HepG2 (cell line): ENCODE data around the gene FXYD5. TPM values are rescaled to one million over a fixed set of nuclear protein-coding genes. Genes with fewer than 3 reads are reported as not detected.

ENCODE experiments used
- ATAC-seq: fragments of 200-7000 bp; cut with Tn5 transposase; 3 replicates; pipeline ENCODE4 v1.9.1; 2020; ENCODE audit warnings: mild to moderate bottlenecking, moderate library complexity
- BruUV-seq: library from RNA; stranded (reverse); fragments of 400-500 nt; replicated peaks from 2 replicates; lab custom pipeline; 2021; lab: Mats Ljungman, UMichigan
- CTCF ChIA-PET: fragments of 300-600 bp; formaldehyde crosslinking; extraction: SDS; loops from one replicate; lab custom pipeline; 2021; ENCODE audit warnings: low total read pairs, inconsistent platforms, low intra/inter-chr PET ratio; lab: Yijun Ruan, JAX
- POLR2A ChIA-PET: fragments of 350-600 bp; sonication (Branson Sonifier 250); formaldehyde crosslinking; loops from one replicate; lab custom pipeline; 2020; ENCODE audit warnings: antibody characterized with exemption, inconsistent platforms; lab: Yijun Ruan, JAX
- DNase-seq: peaks from one replicate; pipeline ENCODE4 v3.0.0-alpha.2; 2015; ENCODE audit warnings: low spot score
- FAIRE-seq: peaks from 3 replicates; lab custom pipeline; 2011; peaks lifted over from hg19 to GRCh38; lab: Jason Lieb, UNC
- H2AFZ ChIP-seq: one replicate; pipeline ENCODE4 v1.6.1; 2011; ENCODE audit warnings: low read length, inconsistent platforms
- H3K27ac ChIP-seq: fragments of 300-600 bp; 3 replicates; pipeline ENCODE4 v1.8.0; 2011; ENCODE audit warnings: mixed run types, mild to moderate bottlenecking, mixed read lengths, low read length, inconsistent platforms; ENCODE audit not compliant: insufficient read depth; ENCODE audit errors: extremely low read length
- H3K27me3 ChIP-seq, 2 experiments: fragments of 200-600 bp in 1 of 2; 2 replicates in 1 of 2; 3 replicates in 1 of 2; pipeline versions ENCODE4 v1.6.0 to v1.8.0; 2011; ENCODE audit warnings: low read length in 2 of 2, mild to moderate bottlenecking in 2 of 2, moderate library complexity in 2 of 2, inconsistent platforms in 1 of 2; ENCODE audit not compliant: insufficient read depth in 2 of 2, control insufficient read depth in 1 of 2
- H3K36me3 ChIP-seq, 2 experiments: fragments of 200-600 bp in 1 of 2; replicated peaks in 1 of 2; 2 replicates in 1 of 2; 3 replicates in 1 of 2; pipeline versions ENCODE4 v1.5.1 to v1.8.0; 2011; ENCODE audit warnings: low read length in 2 of 2, inconsistent platforms in 1 of 2; ENCODE audit not compliant: insufficient read depth in 2 of 2, control insufficient read depth in 1 of 2
- H3K4me1 ChIP-seq: 2 replicates; pipeline ENCODE4 v1.5.1; 2012; ENCODE audit warnings: low read length, inconsistent platforms; ENCODE audit not compliant: insufficient read depth
- H3K4me2 ChIP-seq: 2 replicates; pipeline ENCODE4 v1.6.0; 2011; ENCODE audit warnings: low read depth, low read length, inconsistent platforms
- H3K4me3 ChIP-seq, 3 experiments: fragments of 200-600 bp in 1 of 3; sonication (generic), shearing (Covaris generic) in 1 of 3; replicated peaks in 1 of 3; 2 replicates each; pipeline ENCODE4 v1.5.1; 2011 to 2016; ENCODE audit warnings: low read length in 3 of 3, inconsistent platforms in 2 of 3, low read depth in 2 of 3, mild to moderate bottlenecking in 2 of 3, control low read depth in 1 of 3, mixed read lengths in 1 of 3; ENCODE audit not compliant: insufficient read depth in 1 of 3
- H3K79me2 ChIP-seq: one replicate; pipeline ENCODE4 v1.6.1; 2011; ENCODE audit warnings: low read length, inconsistent platforms; ENCODE audit not compliant: insufficient read depth
- H3K9ac ChIP-seq: 2 replicates; pipeline ENCODE4 v1.6.0; 2011; ENCODE audit warnings: mild to moderate bottlenecking, low read depth, low read length, inconsistent platforms; ENCODE audit not compliant: insufficient read depth
- H3K9me3 ChIP-seq: 2 replicates; pipeline ENCODE4 v1.5.1; 2012; ENCODE audit warnings: mild to moderate bottlenecking, low read length
- H4K20me1 ChIP-seq: 2 replicates; pipeline ENCODE4 v1.6.0; 2011; ENCODE audit warnings: inconsistent platforms, mild to moderate bottlenecking, low read length, moderate library complexity; ENCODE audit not compliant: insufficient read depth
- ADNP ChIP-seq: sonication (generic); formaldehyde crosslinking; IDR thresholded peaks from 2 replicates; pipeline ENCODE4 v1.4.0; 2020; ENCODE audit warnings: missing genetic modification reagents
- BCL3 ChIP-seq: sonication (generic); formaldehyde crosslinking; IDR thresholded peaks from 2 replicates; pipeline ENCODE4 v1.5.1; 2020; ENCODE audit warnings: mild to moderate bottlenecking, missing genetic modification reagents, moderate library complexity
- CENPBD1 ChIP-seq: sonication (generic); formaldehyde crosslinking; IDR thresholded peaks from 2 replicates; pipeline ENCODE4 v1.8.0; 2022; ENCODE audit warnings: missing genetic modification reagents, low read depth, mild to moderate bottlenecking, borderline replicate concordance
- HIVEP1 ChIP-seq: sonication (generic); formaldehyde crosslinking; IDR thresholded peaks from 2 replicates; pipeline ENCODE4 v1.4.0; 2020; ENCODE audit warnings: mild to moderate bottlenecking, missing genetic modification reagents
- KDM4B ChIP-seq: sonication (generic); formaldehyde crosslinking; IDR thresholded peaks from 2 replicates; pipeline ENCODE4 v1.4.0; 2020; ENCODE audit warnings: missing genetic modification reagents
- KLF15 ChIP-seq: sonication (generic); formaldehyde crosslinking; IDR thresholded peaks from 2 replicates; pipeline ENCODE4 v1.8.1; 2023; ENCODE audit warnings: borderline replicate concordance, mild to moderate bottlenecking, inconsistent platforms, missing genetic modification reagents, mixed read lengths
- MAFG ChIP-seq: sonication (generic); formaldehyde crosslinking; IDR thresholded peaks from 2 replicates; pipeline ENCODE4 v1.5.1; 2020; ENCODE audit warnings: mild to moderate bottlenecking, missing genetic modification reagents
- NFIC ChIP-seq: IDR thresholded peaks from 2 replicates; pipeline ENCODE4 v1.6.1; 2012; ENCODE audit warnings: mild to moderate bottlenecking, low read length, inconsistent platforms
- NFYC ChIP-seq: IDR thresholded peaks from 2 replicates; pipeline ENCODE4 v1.6.1; 2016; ENCODE audit warnings: missing genetic modification reagents, missing compliant biosample characterization
- POGZ ChIP-seq: sonication (generic); formaldehyde crosslinking; IDR thresholded peaks from 2 replicates; pipeline ENCODE4 v1.4.0; 2020; ENCODE audit warnings: mild to moderate bottlenecking, missing genetic modification reagents
- SMAD1 ChIP-seq: sonication (generic); formaldehyde crosslinking; IDR thresholded peaks from 2 replicates; pipeline ENCODE4 v1.4.0; 2020; ENCODE audit warnings: missing genetic modification reagents, low read depth, mild to moderate bottlenecking, borderline replicate concordance
- STAG1 ChIP-seq: sonication (generic); formaldehyde crosslinking; IDR thresholded peaks from 2 replicates; pipeline ENCODE4 v1.4.0; 2020; ENCODE audit warnings: missing genetic modification reagents
- U2AF1 ChIP-seq: fragments of 200-400 bp; formaldehyde crosslinking; optimal IDR thresholded peaks from 2 replicates; pipeline ENCODE3; 2017; ENCODE audit warnings: mild to moderate bottlenecking, low read depth, low read length
- YEATS2 ChIP-seq: sonication (generic); formaldehyde crosslinking; IDR thresholded peaks from 2 replicates; pipeline ENCODE4 v1.4.0; 2020; ENCODE audit warnings: missing genetic modification reagents, borderline replicate concordance
- ZBTB25 ChIP-seq: IDR thresholded peaks from 2 replicates; pipeline ENCODE4 v1.6.1; 2018; ENCODE audit warnings: missing genetic modification reagents
- ZMYM3 ChIP-seq: sonication (generic); formaldehyde crosslinking; IDR thresholded peaks from 2 replicates; pipeline ENCODE4 v1.5.1; 2020; ENCODE audit warnings: mild to moderate bottlenecking, missing genetic modification reagents
- ZNF136 ChIP-seq: sonication (generic); formaldehyde crosslinking; IDR thresholded peaks from 2 replicates; pipeline ENCODE4 v1.8.1; 2022; ENCODE audit warnings: low read depth, mild to moderate bottlenecking, moderate library complexity, missing genetic modification reagents
- ZNF530 ChIP-seq: sonication (generic); formaldehyde crosslinking; IDR thresholded peaks from 2 replicates; pipeline ENCODE4 v1.5.0; 2020; ENCODE audit warnings: low read depth, mild to moderate bottlenecking, missing genetic modification reagents
- ZNF547 ChIP-seq: sonication (generic); formaldehyde crosslinking; IDR thresholded peaks from 2 replicates; pipeline ENCODE4 v1.5.1; 2020; ENCODE audit warnings: mild to moderate bottlenecking, missing genetic modification reagents
- ZNF556 ChIP-seq: sonication (generic); formaldehyde crosslinking; IDR thresholded peaks from 2 replicates; pipeline ENCODE4 v1.4.0; 2020; ENCODE audit warnings: mild to moderate bottlenecking, missing genetic modification reagents, borderline replicate concordance
- ZNF564 ChIP-seq: sonication (generic); formaldehyde crosslinking; IDR thresholded peaks from 2 replicates; pipeline ENCODE4 v1.8.1; 2023; ENCODE audit warnings: mild to moderate bottlenecking, missing genetic modification reagents
- ZNF605 ChIP-seq: sonication (generic); formaldehyde crosslinking; IDR thresholded peaks from 2 replicates; pipeline ENCODE4 v1.8.0; 2022; ENCODE audit warnings: mild to moderate bottlenecking, missing genetic modification reagents
- ZNF629 ChIP-seq: sonication (generic); formaldehyde crosslinking; conservative IDR thresholded peaks from 2 replicates; pipeline ENCODE4 v1.5.0; 2020; ENCODE audit warnings: missing genetic modification reagents
- ZNF746 ChIP-seq: sonication (generic); formaldehyde crosslinking; IDR thresholded peaks from 2 replicates; pipeline ENCODE4 v1.8.0; 2022; ENCODE audit warnings: mild to moderate bottlenecking, missing genetic modification reagents
- ZSCAN12 ChIP-seq: sonication (generic); formaldehyde crosslinking; IDR thresholded peaks from 2 replicates; pipeline ENCODE4 v1.9.0; 2021; ENCODE audit warnings: mild to moderate bottlenecking, missing genetic modification reagents
- ZSCAN29 ChIP-seq: sonication (generic); formaldehyde crosslinking; conservative IDR thresholded peaks from 2 replicates; pipeline ENCODE4 v1.4.0; 2020; ENCODE audit warnings: mild to moderate bottlenecking, missing genetic modification reagents
- WGBS: methylation state at CpG from one replicate; pipeline ENCODE4 v1.1.6; 2017; ENCODE audit warnings: low lambda C conversion rate; 5-methylcytosine and 5-hydroxymethylcytosine counted together
- in situ Hi-C: cut with HindIII; loops from 2 replicates; pipeline ENCODE4 v1.10.0; 2017; ENCODE audit warnings: low pct_unique_long_range_greater_than_20kb; ENCODE audit not compliant: extremely low pct_ligation_motif_present
- intact Hi-C: fragments of 100-400 bp; cut with micrococcal nuclease; formaldehyde crosslinking; loops from one replicate; pipeline ENCODE4 v1.10.0; 2022; ENCODE audit not compliant: unreplicated experiment
- polyA plus RNA-seq, 8 experiments: library from polyadenylated mRNA; depleted of rRNA in 3 of 8; stranded (reverse) in 7 of 8; unstranded in 1 of 8; fragments of >200 nt; fragmentation: Illumina TruSeq in 4 of 8; extraction: Trizol in 4 of 8; gene quantifications; 2 replicates each; pipeline versions ENCODE4 v1.2.1 to v1.2.3, GENCODE V29; 2011 to 2016; ENCODE audit warnings: low read depth in 4 of 8, missing spikeins in 1 of 8, mixed read lengths in 1 of 8; ENCODE audit not compliant: insufficient read depth in 1 of 8
- total RNA-seq, 5 experiments: library from RNA; depleted of rRNA; stranded (reverse); fragments of >200 nt; fragmentation: Illumina TruSeq; extraction: Trizol; gene quantifications; 2 replicates each; pipeline ENCODE4 v1.2.3, GENCODE V29; 2016; ENCODE audit warnings: low read depth in 1 of 5

FXYD5 gene
- total and polyA plus RNA-seq, 2 of the 13 experiments (the other 11 are each of a cell fraction or from before 2014, with no cell fraction given), result 0.65 TPM; not detected in 1

- no peaks in the 10 kb centered on the region for H4K20me1 ChIP-seq
- WGBS, result 75% methylated on average over 10 of the region's 11 CpGs
- H3K27me3 ChIP-seq, result no peaks in the 10 kb centered on the region
- H3K79me2 ChIP-seq, result no peaks in the 10 kb centered on the region
- H3K36me3 ChIP-seq, result no peaks in the 10 kb centered on the region
- H3K4me1 ChIP-seq, result peaks cover 86% of the 10 kb centered on the region
- peak overlapping the region; percentile 59 for H3K27ac ChIP-seq
- intact Hi-C loops, result no loop called here
- peak overlapping the region; percentile 50; the same call in 1 of the 2 replicates for H3K4me2 ChIP-seq
- in situ Hi-C loops, result loop anchor here (5.0 kb wide), 1 partner anchor 69 kb away; no protein-coding TSS in a partner anchor
- FAIRE-seq (no peak), DNase-seq (no peak), ATAC-seq (no peak)
- BruUV-seq, result no TSS peak
- H3K4me3 ChIP-seq, result peak overlapping the region in 1 of 3 experiments; percentile 24; a peak in 1 of 6 replicates
- no peak overlapping the region for H2AFZ ChIP-seq
- ChIA-PET CTCF (interaction anchor here (1.6 kb wide), 1 partner anchor 22 kb away, joined by 11 read pairs; the partner anchor contains the start of gene FXYD3), POLR2A (interaction anchor here (1.5 kb wide), 1 partner anchor 70 kb away, joined by 3 read pairs; no protein-coding TSS in a partner anchor)
- no peak overlapping the region for H3K9ac ChIP-seq
- H3K9me3 ChIP-seq, result no peaks in the 10 kb centered on the region
- TF ChIP-seq ZBTB25 (CRISPR knock-in tag), result no peak
- TF ChIP-seq BCL3, result no peak
- TF ChIP-seq ADNP (CRISPR knock-in tag), result 0 out of 2 replicates have a peak, but pooled peaks have one; percentile 50
- TF ChIP-seq POGZ (CRISPR knock-in tag), result no peak
- no peak for TF ChIP-seq U2AF1
- no peak for TF ChIP-seq HIVEP1 (CRISPR knock-in tag)
- no peak for TF ChIP-seq NFIC
- no peak for TF ChIP-seq ZNF564 (CRISPR knock-in tag)
- TF ChIP-seq ZNF547 (CRISPR knock-in tag), result no peak
- no peak for TF ChIP-seq KLF15
- TF ChIP-seq CENPBD1, result no peak
- 0 out of 2 replicates have a peak, but pooled peaks have one; percentile 9 for TF ChIP-seq SMAD1
- TF ChIP-seq ZNF746, result no peak
- TF ChIP-seq ZNF136, result no peak
- TF ChIP-seq YEATS2 (CRISPR knock-in tag), result no peak
- no peak for TF ChIP-seq NFYC (CRISPR knock-in tag)
- no peak for TF ChIP-seq ZSCAN12 (CRISPR knock-in tag)
- TF ChIP-seq ZMYM3 (CRISPR knock-in tag), result peak; percentile 80; the same call in 1 of the 2 replicates
- TF ChIP-seq ZNF605 (CRISPR knock-in tag), result peak; percentile 28; the same call in 1 of the 2 replicates
- no peak for TF ChIP-seq STAG1 (CRISPR knock-in tag)
- TF ChIP-seq KDM4B (CRISPR knock-in tag), result no peak
- TF ChIP-seq ZSCAN29 (CRISPR knock-in tag), result no peak
- TF ChIP-seq ZNF556 (CRISPR knock-in tag), result 0 out of 2 replicates have a peak, but pooled peaks have one; percentile 2
- no peak for TF ChIP-seq MAFG (CRISPR knock-in tag)
- peak; percentile 92 for TF ChIP-seq ZNF629 (CRISPR knock-in tag)
- TF ChIP-seq ZNF530 (CRISPR knock-in tag), result no peak
Observed at GRCh38 chr19:35136231-35136630, 18.3 kb upstream of the FXYD5 start.
